HG03469 (cell line): ENCODE measurements around the gene MAPK11.

Experiments used
- ATAC-seq: cut with Tn5 transposase; IDR thresholded peaks from one replicate; pipeline ENCODE4 v1.9.1; 2021; ENCODE audit warnings: mild to moderate bottlenecking, moderate library complexity, moderate number of reproducible peaks; ENCODE audit not compliant: unreplicated experiment

MAPK11 gene

DNA sequence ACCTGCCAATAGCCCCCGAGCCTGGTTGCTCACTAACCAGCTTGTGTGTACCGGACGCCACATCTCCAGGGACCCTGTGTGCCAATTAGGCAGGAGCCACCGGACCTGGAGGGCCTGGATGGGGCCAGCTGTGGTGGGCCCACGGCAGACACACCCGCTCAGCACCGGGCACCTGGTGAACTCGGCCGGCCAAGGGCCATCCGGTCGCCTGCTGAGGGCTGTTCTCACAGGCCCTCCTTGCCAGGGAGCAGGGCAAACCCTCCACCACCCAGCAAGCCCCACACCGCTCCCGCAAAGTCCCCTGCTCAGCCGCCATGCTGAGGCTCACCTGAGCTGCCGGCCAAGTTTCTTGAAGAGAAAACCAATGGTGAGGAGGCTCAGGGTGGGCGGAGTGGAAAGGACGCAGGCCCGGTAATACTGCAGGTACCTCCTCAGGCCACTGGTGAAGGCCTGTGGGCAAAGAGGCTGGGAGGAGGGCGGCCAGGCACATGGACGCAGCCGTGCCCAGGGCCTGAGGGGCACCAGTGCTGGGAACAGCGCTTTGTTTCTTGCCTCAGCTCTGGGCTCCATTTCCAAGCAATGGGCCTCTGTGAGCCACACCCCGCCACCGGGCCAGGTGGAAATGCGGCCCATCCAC is 42.5 kb downstream of the MAPK11 start:
- no peak for ATAC-seq

DNA sequence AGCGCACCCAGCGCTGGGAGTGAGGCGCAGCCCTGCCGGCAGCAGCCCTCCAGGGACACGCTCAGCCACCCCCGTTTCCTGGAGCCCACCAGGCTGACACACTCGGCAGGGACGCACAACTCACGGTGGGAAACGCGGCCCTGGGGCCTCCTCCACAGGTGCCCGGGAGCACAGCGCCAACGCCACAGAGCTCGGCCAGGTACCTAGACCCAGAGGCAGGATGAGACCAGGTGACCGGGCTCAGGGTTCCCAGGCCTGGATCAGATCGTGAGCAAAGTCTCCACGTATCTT is 43.4 kb downstream of the MAPK11 start:
- no peak for ATAC-seq

DNA sequence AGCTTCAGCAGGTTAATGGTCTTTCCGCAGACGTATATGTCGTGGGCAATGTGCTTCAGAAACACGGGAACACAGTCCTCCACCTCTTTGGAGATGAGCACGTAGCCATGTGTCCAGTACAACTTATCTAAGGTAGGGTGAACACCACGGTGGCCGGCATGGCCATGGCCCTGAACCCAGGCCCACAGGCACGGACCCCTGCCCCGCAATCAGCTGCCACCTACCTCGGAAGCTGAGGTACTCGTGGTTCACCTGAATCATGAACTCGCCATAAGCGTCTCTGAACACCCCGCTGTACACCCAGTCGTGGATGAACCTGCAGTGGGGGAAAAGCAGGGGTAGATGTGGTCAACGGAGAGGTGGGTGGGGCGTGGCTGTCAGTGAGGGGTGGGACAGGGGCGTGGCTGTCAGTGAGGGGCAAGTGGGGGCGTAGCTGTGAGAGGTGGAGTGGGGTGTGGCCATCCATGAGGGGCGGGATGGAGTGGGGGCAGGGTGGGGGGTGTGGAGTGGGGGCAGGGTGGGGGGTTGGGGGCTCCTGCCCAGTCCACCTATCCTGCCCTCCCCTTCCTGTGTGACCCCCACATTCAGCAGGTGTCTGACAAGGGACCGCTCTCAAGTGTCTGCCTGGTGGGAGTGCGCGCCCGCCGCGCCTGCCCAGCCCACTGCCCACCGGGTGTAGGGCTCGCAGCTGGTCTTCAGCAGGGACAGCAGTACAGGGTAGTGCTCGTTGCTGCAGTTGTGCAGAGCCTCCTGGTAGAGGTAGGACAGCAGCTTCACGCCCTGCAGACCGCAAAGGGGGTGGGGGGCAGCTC is 43.9 kb downstream of the MAPK11 start:
- ATAC-seq, result no peak

DNA sequence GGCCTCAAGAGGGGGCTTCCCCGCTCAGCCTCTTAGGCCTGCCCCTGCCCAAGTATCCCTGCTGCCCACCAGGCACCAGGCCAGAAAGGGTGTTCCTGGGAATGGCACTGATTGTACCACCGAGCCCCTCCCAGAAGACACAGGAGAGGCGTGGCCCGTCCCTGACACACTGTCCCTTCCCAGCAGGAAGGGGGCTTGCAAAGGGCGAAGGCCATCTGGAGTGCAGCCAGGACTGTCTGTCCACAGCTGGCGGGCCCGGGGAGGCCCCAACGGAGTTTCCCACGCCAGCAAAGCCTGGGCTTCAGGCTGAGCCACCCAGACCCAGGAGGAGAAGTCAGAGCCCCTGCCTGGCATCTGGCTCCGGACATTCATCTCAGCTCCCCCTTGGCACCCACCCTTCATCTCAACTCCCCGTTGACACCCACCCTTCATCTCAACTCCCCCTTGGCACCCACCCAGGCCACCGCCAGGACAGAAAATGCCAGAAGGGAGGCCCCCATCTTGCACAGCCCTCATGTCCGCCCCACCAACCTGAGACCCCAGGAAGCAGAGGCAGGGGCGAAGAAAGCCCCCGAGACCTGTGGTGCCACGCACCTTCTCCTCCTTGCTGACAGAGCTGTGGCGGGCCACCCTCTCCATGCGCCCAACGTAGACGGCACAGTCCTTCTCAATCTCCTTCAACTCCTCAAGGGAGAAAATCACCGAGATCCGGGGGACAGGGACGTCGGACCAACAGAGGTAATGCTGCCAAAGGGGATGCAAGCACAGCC is 44.8 kb downstream of the MAPK11 start:
- ATAC-seq, result no peak

DNA sequence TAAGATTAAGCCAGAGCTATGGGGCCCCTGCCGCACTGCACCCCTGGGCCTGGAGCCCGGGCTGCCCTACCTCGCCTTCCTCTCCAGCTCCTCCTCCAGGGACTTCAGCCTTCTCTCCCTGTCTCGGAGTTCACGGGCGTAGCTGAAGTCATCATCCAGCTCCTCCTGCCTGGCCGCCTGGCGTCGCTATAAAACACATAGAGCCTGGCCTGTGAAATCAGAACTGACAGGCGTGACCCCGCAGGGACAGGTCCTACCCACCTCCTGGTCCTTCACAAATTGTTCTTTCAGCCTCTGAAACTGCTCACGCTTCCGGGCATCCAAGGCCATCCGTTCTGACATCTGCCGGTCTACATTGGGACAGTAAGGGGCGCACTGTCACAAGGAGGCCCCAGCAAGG is 46.1 kb downstream of the MAPK11 start:
- no peak for ATAC-seq

DNA sequence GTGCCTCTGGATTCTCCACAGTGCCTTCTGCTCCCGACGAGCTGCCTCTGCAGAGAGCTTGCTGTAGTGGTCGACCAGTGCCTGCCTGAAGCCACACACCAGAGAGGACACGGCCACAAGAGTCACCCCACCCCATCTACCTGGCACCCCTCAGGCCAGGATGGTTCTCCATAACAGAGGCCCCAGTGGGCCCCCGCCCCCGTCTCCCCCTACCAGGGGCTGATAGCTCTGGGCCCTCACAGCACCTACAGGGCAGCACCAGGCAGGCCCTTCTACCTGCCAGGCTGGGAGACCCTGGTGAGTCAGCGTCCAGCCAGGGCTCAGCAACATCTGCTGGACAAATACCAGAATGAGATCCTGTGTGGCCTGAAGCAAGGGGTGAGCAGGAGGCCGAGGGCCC is 47.7 kb downstream of the MAPK11 start:
- ATAC-seq, result no peak

DNA sequence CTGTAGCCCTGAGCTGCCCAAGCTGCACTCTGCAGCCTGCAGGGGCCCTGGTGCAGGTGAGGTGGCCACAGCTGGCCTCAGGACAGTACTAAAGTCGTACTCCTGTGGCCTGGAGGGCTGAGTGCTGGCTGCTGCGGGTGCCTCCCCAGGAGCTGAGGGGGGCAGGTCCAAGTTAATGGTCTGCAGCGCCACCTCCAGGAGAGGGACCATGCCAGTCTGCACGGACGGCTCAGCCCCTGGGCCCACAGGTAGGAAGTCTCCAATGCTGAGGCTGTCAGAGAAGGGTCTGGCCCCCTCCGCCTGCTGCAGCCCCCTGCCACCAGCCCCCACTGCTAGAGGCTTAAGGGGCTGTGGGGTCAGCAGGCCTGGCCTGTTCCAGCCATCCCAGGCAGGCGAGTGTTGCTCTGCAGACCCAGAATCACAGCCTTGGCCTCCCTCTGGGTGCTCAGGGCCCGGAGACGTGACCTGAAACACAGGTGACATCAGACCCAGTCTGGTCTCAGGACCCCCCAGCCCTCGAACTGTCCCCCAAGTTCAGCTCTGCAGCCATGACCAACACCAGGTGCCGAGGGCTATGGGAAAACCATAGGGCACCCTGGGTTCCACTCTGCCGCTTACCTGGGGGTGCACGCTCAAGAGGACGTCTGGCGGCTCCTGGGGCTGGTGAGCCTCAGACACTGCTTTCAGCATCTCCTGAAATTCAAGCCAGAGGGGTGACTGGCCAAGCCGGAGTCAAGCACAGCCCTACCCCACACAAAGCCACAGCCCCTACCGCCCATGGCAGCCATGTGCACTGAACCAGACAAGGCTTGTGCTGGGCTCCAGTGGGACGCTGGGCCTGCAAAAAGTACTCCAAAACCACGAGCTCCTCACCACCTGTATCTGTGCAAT is 48.5 kb downstream of the MAPK11 start:
- no peak for ATAC-seq

DNA sequence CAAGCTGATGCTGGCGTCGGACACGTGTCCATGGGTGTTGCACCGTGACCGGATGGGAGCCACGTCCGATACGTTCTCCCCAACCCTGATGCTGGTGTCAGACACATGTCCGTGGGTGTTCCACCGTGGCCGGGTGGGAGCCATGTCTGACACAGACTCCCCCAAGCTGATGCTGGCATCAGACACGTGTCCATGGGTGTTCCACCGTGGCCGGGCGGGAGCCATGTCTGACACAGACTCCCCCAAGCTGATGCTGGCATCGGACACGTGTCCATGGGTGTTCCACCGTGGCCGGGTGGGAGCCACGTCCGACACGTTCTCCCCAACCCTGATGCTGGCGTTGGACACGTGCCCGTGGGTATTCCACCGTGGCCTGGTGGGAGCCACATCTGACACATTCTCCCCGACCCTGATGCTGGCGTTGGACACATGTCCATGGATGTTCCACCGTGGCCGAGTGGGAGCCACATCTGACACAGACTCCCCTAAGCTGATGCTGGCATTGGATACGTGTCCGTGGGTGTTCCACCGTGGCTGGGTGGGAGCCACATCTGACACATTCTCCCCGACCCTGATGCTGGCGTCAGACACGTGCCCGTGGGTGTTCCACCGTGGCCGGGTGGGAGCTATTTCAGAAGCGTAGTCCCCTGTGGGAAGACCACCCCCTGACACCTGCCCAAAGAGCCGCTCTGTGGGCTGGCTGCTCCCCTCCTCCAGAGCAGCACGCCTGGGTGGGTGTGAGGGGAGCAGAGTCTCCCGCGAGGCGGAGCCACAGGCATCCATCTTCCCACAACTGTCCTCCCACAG is 49.4 kb downstream of the MAPK11 start:
- ATAC-seq, result no peak

DNA sequence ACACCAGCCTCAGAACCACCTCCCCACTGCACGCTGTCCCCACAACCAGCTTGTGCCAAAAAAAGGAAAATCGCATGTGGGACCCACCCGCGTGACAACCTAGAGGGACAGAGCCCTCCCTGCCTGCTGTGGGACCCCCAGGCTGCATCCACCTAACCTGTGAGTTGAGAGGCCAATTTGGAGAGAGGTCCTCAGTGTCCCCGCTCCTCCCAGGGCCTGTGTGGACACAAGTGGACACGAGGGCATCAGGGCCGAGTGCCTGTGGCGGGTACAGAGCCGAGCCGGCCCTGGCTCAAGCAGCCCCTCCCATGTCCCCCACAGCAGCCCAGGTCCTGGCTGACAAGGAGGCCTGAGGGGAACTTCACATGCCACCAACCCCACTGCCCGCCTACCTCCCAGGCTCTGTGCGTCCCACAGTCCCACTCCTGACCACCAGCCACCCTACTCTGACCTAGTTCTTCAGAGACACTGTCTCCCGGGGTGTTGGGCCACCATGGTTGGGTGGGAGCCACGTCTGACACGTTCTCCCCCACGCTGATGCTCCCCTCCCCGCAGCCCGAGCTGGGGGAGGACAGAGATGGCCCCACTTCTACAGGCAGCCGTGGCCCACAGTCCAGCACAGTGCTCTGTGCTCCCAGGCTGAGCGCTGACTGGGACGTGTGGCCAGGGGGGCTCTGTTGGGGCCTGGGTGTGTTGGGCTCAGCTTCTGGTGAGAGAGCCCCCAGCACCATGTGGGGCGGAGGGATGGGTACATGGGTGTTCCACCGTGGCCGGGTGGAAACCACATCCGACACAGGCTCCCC is 50.2 kb downstream of the MAPK11 start:
- no peak for ATAC-seq

DNA sequence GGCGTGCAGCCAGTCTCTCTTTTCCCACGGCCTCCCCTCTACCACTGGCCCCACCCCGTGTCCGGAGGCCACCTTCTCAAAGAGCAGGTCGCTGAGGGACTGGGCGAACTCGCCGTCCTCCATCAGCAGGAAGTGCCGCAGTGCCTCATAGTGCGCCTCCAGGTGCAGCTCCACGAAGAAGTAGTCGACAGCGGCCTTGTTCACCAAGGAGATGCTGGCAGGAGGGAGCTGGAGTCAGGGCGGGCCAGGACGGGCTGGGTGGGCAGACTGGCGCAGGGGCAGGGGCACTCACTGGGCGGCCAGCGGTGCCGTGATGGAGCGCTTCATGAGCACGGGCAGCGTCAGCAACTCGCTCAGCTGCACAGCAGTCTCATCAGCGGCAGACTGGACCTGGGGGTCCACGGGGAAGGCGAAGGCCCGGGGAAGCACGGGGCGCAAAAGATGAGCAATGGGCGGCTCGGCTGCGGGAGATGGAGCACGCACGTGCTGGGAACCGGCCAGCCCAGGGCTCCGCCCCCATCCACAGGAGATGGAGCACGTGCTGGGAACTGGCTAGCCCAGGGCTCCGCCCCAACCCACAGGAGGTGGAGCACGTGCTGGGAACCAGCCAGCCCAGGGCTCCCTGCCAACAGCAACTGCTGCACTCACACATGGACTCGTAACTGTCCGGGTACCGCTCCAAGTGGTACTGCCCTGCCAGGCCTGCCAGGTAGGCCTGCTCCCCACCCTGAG is 51.0 kb downstream of the MAPK11 start:
- ATAC-seq, result no peak

DNA sequence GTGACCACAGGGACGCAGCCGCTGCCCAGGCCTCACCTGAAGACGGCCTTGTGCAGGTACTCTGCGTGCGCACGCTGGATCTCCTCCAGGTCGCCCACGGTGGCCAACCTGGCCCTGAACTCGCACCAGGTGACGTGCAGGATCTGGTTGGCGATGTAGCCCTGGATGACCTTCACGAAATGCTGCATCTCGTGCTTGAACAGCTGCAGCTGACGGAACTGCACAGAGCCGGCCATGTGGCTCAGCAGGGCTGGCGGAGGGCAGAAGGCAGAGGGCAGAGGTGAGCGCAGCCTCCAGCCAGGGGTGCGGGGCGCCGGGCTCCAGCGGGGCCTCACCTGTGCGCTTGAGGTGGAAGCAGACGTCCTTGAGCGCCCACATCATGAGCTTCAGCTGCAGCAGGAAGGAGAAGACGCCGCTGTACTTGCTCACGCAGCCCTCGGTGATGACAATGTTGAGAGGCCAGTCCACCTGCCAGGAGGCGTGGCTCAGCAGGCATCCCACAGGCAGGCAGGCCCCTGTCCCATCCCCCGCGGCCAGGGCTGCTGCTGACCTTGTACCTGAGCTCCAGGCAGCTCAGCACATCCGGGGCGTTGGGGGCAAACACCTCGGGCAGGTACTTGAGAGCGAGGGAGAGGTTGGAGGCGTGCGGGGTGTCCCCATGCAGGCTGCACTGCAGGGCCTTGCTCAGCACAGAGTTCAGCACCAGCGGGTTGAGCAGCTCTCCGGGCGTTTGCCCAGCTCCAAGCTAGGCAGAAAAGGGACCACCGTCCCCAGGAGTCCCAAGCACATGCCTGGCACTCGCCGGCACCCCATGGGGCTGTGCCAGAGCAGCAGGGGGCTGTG is 51.8 kb downstream of the MAPK11 start:
- ATAC-seq, result no peak

DNA sequence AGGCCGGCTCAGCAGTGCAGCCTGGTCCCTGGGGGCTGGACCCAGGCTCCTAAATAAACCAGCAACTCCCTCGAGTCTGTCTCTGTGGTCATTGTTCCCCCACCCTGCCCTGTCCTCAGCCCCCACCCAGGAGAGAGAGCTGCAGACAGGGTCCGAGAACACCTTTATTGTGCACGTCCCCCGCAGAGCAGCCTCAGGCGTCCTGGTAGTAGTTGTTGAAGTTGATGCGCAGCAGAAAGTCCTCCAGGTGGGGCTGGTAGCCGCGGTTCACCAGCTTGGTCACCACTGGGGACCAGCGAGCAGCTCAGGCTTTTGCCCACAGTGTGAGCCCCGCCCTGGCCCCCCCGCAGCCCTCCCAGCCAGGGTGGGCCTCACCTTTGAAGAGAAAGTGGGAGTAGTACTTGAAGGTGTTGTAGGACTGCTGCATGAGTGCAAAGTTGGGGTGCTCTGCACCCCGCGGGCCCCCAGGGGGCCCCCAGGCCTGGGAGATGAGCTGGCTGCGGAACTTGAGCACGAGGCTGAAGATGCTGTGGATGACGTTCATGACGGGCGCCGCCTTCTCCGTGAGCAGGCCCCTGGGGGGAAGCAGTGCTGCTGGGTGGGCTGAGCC is 52.5 kb downstream of the MAPK11 start:
- no peak for ATAC-seq

DNA sequence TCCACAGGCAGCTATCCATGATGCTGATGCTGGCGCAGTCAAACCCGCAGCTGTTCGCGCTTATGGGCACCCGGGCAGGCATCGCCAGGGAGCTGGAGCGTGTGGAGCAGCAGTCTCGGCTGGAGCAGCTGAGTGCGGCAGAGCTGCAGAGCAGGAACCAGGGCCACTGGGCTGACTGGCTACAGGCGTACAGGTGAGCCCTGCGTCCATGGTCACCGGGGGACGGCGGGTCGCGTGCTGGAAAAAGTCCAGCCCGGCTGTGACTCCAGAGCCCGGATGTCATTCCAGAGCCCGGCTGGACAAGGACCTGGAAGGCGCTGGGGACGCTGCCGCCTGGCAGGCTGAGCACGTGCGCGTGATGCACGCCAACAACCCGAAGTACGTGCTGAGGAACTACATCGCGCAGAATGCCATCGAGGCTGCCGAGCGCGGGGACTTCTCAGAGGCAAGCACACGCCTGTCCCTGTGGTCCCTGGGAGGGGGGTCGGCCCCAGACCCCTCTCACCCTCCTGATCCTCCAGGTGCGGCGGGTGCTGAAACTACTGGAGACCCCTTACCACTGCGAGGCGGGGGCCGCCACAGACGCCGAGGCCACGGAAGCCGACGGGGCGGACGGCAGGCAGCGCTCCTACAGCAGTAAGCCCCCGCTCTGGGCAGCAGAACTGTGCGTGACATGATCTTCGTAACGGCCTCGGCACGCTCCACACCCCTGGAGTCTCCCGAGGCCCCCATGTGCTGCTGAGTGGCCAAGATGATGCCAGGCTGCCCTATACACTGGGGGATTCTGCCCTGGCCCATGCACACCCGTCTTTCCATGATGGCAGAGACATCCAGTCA is 53.3 kb downstream of the MAPK11 start:
- no peak for ATAC-seq

DNA sequence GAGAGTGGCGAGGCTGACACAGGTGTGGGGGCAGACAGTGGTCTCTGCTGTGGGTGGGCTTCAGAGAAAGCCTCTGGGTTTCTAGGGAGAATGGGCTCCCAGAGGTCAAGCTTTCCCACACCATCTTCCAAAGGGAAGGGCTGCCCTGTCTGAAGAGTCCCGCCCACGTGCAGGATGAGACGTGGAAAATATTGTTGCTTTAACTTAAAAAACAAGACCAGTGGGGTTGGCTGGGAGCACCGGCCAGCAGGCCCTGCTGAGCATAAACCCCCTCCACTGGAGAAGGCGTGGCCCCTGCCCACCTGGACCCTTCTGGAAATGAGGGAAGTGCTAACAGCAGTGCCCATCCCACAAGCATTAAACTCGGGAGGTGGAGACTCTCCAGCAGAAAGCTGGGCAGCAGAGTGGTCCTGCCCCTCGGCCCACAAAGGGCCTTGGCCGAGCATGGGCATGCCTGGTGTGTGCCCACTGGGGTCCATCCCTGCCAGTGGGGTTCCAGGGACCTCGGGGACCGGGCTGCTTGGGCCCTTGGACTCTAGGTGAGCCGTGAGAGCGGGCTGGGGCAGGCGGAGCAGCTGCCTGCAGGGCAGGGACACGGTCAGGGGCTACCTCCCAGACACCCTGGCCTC is 54.0 kb downstream of the MAPK11 start:
- no peak for ATAC-seq

DNA sequence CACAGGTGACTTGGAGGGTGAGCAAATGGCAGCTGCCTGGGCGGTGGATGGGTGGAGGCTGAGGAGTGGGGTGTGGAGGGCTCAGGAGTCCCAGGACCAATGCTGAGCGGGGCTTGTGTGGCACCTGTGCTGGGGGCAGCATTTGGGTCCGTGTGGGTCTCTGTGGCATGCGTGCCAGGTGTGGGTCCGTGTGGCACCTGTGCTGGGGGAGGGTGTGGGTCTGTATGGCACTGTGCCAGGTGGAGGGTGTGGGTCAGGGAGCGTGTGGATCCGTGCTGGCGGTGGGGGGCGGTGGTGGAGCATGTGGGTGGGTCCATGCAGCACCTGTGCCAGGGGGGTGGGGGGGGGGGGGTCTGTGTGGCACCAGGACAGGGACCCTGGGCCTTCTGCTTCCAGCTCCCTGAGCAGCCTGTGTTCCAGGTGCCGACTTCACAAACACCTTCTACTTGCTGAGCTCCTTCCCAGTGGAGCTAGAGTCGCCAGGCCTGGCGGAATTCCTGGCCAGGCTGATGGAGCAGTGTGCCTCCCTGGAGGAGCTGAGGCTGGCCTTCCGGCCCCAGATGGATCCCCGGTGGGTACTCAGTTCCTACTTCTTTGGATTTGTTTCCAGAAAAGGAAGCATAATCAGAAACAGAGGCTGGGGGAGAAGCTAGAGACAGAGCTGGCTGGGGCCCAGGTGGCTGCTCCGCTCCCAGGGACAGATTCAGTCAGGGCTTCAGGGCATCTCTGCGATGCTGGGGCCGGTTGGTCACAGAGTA is 54.7 kb downstream of the MAPK11 start:
- no peak for ATAC-seq
